SK-N-SH (cell line): ENCODE results near the gene CAMK2D. TPM values are rescaled to one million over a fixed set of nuclear protein-coding genes. Genes with fewer than 3 reads are reported as not detected.

Experiments used
- CTCF ChIA-PET: fragments of 300-600, 350-600 bp; formaldehyde crosslinking; extraction: SDS; loops from one replicate; lab custom pipeline; 2021; lab: Yijun Ruan, JAX
- POLR2A ChIA-PET: fragments of 350-600 bp; sonication (Branson Sonifier 250); formaldehyde crosslinking; extraction: SDS; loops from one replicate; lab custom pipeline; 2020; ENCODE audit warnings: antibody characterized with exemption, inconsistent platforms; lab: Yijun Ruan, JAX
- DNase-seq: peaks from one replicate; pipeline ENCODE4 v3.0.0; 2012
- H2AFZ ChIP-seq: fragments of 200-600 bp; sonication (generic); 2 replicates; pipeline ENCODE4 v1.8.1; 2016; ENCODE audit warnings: antibody characterized with exemption, mild to moderate bottlenecking, low read depth
- H3F3A ChIP-seq: fragments of 200-600 bp; sonication (generic); replicated peaks from 2 replicates; pipeline ENCODE3; 2016; ENCODE audit warnings: antibody characterized with exemption, mild to moderate bottlenecking; ENCODE audit not compliant: insufficient read depth
- H3K27ac ChIP-seq, 2 experiments: fragments of 200-500 bp in 1 of 2; fragments of 200-600 bp in 1 of 2; sonication (Bioruptor generic) in 1 of 2; sonication (generic), shearing (Covaris generic) in 1 of 2; 2 replicates each; pipeline versions ENCODE4 v1.5.1 to v1.6.1; 2014 to 2016; ENCODE audit warnings: low read depth in 2 of 2, inconsistent platforms in 1 of 2, low read length in 1 of 2, mild to moderate bottlenecking in 1 of 2, mixed read lengths in 1 of 2
- H3K27me3 ChIP-seq: fragments of 200-600 bp; sonication (generic), shearing (Covaris generic); 2 replicates; pipeline ENCODE4 v1.6.1; 2016; ENCODE audit warnings: mixed run types; ENCODE audit not compliant: insufficient read depth
- H3K36me3 ChIP-seq, 2 experiments: fragments of 200-500 bp in 1 of 2; fragments of 200-600 bp in 1 of 2; sonication (Bioruptor generic) in 1 of 2; sonication (generic) in 1 of 2; replicated peaks in 1 of 2; 2 replicates each; pipeline versions ENCODE3 to v1.5.1; 2014 to 2016; ENCODE audit warnings: low read length in 1 of 2, mild to moderate bottlenecking in 1 of 2; ENCODE audit not compliant: insufficient read depth in 2 of 2, control insufficient read depth in 1 of 2
- H3K4me1 ChIP-seq, 2 experiments: fragments of 200-500 bp in 1 of 2; fragments of 200-600 bp in 1 of 2; sonication (Bioruptor generic) in 1 of 2; sonication (generic), shearing (Covaris generic) in 1 of 2; 2 replicates each; pipeline versions ENCODE4 v1.5.1 to v1.6.1; 2014 to 2016; ENCODE audit warnings: low read depth in 1 of 2, low read length in 1 of 2, mixed run types in 1 of 2; ENCODE audit not compliant: insufficient read depth in 2 of 2, control insufficient read depth in 1 of 2
- H3K4me2 ChIP-seq: fragments of 200-600 bp; sonication (generic), shearing (Covaris generic); 2 replicates; pipeline ENCODE4 v1.6.1; 2017; ENCODE audit warnings: mixed run types
- H3K4me3 ChIP-seq, 2 experiments: fragments of 200-500 bp in 1 of 2; fragments of 200-600 bp in 1 of 2; sonication (Bioruptor generic) in 1 of 2; sonication (generic), shearing (Covaris generic) in 1 of 2; 2 replicates each; pipeline versions ENCODE4 v1.5.1 to v1.8.1; 2014 to 2016; ENCODE audit warnings: low read depth in 2 of 2, inconsistent platforms in 1 of 2, low read length in 1 of 2, mild to moderate bottlenecking in 1 of 2, mixed read lengths in 1 of 2, moderate library complexity in 1 of 2
- H3K79me2 ChIP-seq: fragments of 200-600 bp; sonication (generic); 2 replicates; pipeline ENCODE4 v1.8.1; 2017; ENCODE audit warnings: mild to moderate bottlenecking; ENCODE audit not compliant: insufficient read depth
- H3K9ac ChIP-seq: fragments of 200-600 bp; sonication (generic); 2 replicates; pipeline ENCODE4 v1.6.1; 2017; ENCODE audit warnings: mixed run types
- H3K9me2 ChIP-seq: fragments of 200-600 bp; sonication (generic); 2 replicates; pipeline ENCODE4 v1.6.1; 2017; ENCODE audit warnings: mixed run types
- H3K9me3 ChIP-seq: fragments of 200-600 bp; sonication (generic); 2 replicates; pipeline ENCODE4 v1.6.1; 2017; ENCODE audit warnings: mixed run types, mild to moderate bottlenecking, moderate library complexity
- H4K20me1 ChIP-seq: fragments of 200-600 bp; sonication (generic); 2 replicates; pipeline ENCODE4 v1.6.1; 2017; ENCODE audit warnings: mild to moderate bottlenecking, mixed run types; ENCODE audit not compliant: insufficient read depth
- CHD2 ChIP-seq: fragments of 150-350 bp; IDR thresholded peaks from 2 replicates; pipeline ENCODE4 v1.6.1; 2018; ENCODE audit warnings: low read length; ENCODE audit not compliant: partially characterized antibody
- ELF1 ChIP-seq: IDR thresholded peaks from 2 replicates; pipeline ENCODE4 v1.4.0; 2012
- EP300 ChIP-seq, 2 experiments: IDR thresholded peaks; 2 replicates each; pipeline versions ENCODE4 v1.4.0 to v1.6.1; 2012; ENCODE audit warnings: borderline replicate concordance in 1 of 2, low read depth in 1 of 2, low read length in 1 of 2
- FOSL2 ChIP-seq: IDR thresholded peaks from 2 replicates; pipeline ENCODE4 v1.4.0; 2012; ENCODE audit warnings: low read depth, mild to moderate bottlenecking, moderate library complexity, borderline replicate concordance
- FOXJ3 ChIP-seq: sonication (generic); formaldehyde crosslinking; IDR thresholded peaks from 2 replicates; pipeline ENCODE4 v1.5.1; 2020; ENCODE audit warnings: mild to moderate bottlenecking, missing genetic modification reagents
- FOXM1 ChIP-seq: IDR thresholded peaks from 2 replicates; pipeline ENCODE4 v1.4.0; 2012; ENCODE audit warnings: low read depth, mild to moderate bottlenecking
- GATA2 ChIP-seq: sonication (generic); formaldehyde crosslinking; IDR thresholded peaks from 2 replicates; pipeline ENCODE4 v1.5.0; 2020; ENCODE audit warnings: mild to moderate bottlenecking, missing genetic modification reagents
- NFIC ChIP-seq: IDR thresholded peaks from 2 replicates; pipeline ENCODE4 v1.4.0; 2012; ENCODE audit warnings: borderline replicate concordance
- NRF1 ChIP-seq: IDR thresholded peaks from 2 replicates; pipeline ENCODE4 v1.6.1; 2012; ENCODE audit warnings: low read depth, mild to moderate bottlenecking, low read length
- RXRA ChIP-seq: IDR thresholded peaks from 2 replicates; pipeline ENCODE4 v1.4.0; 2012; ENCODE audit warnings: low read depth, mild to moderate bottlenecking, borderline replicate concordance
- SIN3A ChIP-seq: IDR thresholded peaks from 2 replicates; pipeline ENCODE4 v1.6.1; 2012; ENCODE audit warnings: low read depth, mild to moderate bottlenecking, low read length, moderate library complexity, borderline replicate concordance
- SMC3 ChIP-seq: IDR thresholded peaks from 2 replicates; pipeline ENCODE4 v1.6.1; 2012; ENCODE audit warnings: low read depth, low read length, improper control_type of control experiment
- YY1 ChIP-seq: IDR thresholded peaks from 2 replicates; pipeline ENCODE4 v1.4.0; 2012; ENCODE audit warnings: low read depth, mild to moderate bottlenecking
- WGBS: methylation state at CpG from one replicate; pipeline ENCODE4 v1.1.6; 2017; ENCODE audit warnings: low lambda C conversion rate; 5-methylcytosine and 5-hydroxymethylcytosine counted together
- polyA plus RNA-seq, 3 experiments: library from polyadenylated mRNA; depleted of rRNA; stranded (reverse); fragments of >200 nt; gene quantifications; 2 replicates each; pipeline ENCODE4 v1.2.3, GENCODE V29; 2012
- TF ChIP-seq, protein P1 (sequence below): fragments of 200-600 bp; sonication (generic); IDR thresholded peaks from 2 replicates; pipeline ENCODE4 v1.6.1; 2017; ENCODE audit warnings: antibody characterized with exemption, mild to moderate bottlenecking, moderate library complexity
- TF ChIP-seq, protein P2 (sequence below): IDR thresholded peaks from 2 replicates; pipeline ENCODE4 v1.4.0; 2012; ENCODE audit warnings: low read depth
- TF ChIP-seq, protein P3 (sequence below): IDR thresholded peaks from 2 replicates; pipeline ENCODE4 v1.6.1; 2012; ENCODE audit warnings: mild to moderate bottlenecking, low read depth, low read length, moderate library complexity
- TF ChIP-seq, protein P4 (sequence below): fragments of 150-350 bp; IDR thresholded peaks from 2 replicates; pipeline ENCODE4 v1.6.1; 2017; ENCODE audit warnings: antibody characterized with exemption, low read length, low read depth, borderline replicate concordance
- TF ChIP-seq, protein P5 (sequence below): fragments of 150-350 bp; IDR thresholded peaks from 2 replicates; pipeline ENCODE4 v1.6.1; 2016; ENCODE audit warnings: mild to moderate bottlenecking, low read depth, low read length
- TF ChIP-seq, protein P6 (sequence below): IDR thresholded peaks from 2 replicates; pipeline ENCODE4; 2012

CAMK2D gene
- polyA plus RNA-seq, 1 of the 3 experiments (the other 2 are of a cell fraction): 17.0 TPM

DNA sequence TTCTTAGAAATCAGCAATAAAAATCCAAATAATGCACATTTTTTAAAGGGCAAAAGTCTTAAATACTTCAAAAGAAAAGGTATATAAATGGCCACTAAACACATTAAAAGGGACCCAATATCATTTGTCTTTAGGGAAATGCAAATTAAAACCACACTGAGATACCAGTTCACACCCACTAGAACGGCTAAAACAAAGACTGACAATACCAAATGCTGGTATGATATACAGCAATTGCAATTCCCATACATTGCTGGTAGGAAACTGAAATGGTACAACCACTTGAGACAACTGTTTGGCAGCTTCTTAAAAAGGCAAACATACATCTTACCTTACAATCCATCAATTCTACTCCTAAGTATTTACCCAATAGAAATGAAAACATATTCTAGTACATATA is 33.7 kb downstream of the CAMK2D start:
- Histone ChIP-seq H2AFZ (no peak overlapping the region), H3F3A (peaks cover 10% of the 10 kb centered on the region), H3K4me1 (no peaks in the 10 kb centered on the region; a peak in 1 of 4 replicates), H3K9me3 (no peaks in the 10 kb centered on the region; the same call in 1 of the 2 replicates), H3K9ac (no peak overlapping the region), H3K27me3 (no peaks in the 10 kb centered on the region), H4K20me1 (peaks cover 16% of the 10 kb centered on the region; the same call in 1 of the 2 replicates), H3K4me2 (no peak overlapping the region), H3K27ac (no peak overlapping the region), H3K4me3 (no peak overlapping the region), H3K9me2 (no peaks in the 10 kb centered on the region), H3K79me2 (peaks cover 87% of the 10 kb centered on the region), H3K36me3 (peaks cover 0 to 4% of the 10 kb centered on the region in 2 experiments)
- CTCF ChIA-PET: interaction anchor here (1.4 kb wide), 1 partner anchor 180 kb away, joined by 3 read pairs; no protein-coding TSS in a partner anchor
- WGBS: 90% methylated on average over 1 of the region's 1 CpG
- POLR2A ChIA-PET: no interaction called here
- DNase-seq: no peak
- TF ChIP-seq YY1 (no peak), GATA2 (CRISPR knock-in tag) (no peak), CHD2 (no peak), ELF1 (no peak), RXRA (no peak), NFIC (no peak), EP300 (IDR thresholded peaks at IDR 0.05; ENCODE audit: borderline replicate concordance in 1 of 2, low read depth in 1 of 2, low read length in 1 of 2) (no peak), FOXJ3 (CRISPR knock-in tag) (no peak), FOXM1 (no peak), FOSL2 (no peak), NRF1 (no peak), SMC3 (no peak), SIN3A (no peak)
- TF ChIP-seq, protein P1, sequence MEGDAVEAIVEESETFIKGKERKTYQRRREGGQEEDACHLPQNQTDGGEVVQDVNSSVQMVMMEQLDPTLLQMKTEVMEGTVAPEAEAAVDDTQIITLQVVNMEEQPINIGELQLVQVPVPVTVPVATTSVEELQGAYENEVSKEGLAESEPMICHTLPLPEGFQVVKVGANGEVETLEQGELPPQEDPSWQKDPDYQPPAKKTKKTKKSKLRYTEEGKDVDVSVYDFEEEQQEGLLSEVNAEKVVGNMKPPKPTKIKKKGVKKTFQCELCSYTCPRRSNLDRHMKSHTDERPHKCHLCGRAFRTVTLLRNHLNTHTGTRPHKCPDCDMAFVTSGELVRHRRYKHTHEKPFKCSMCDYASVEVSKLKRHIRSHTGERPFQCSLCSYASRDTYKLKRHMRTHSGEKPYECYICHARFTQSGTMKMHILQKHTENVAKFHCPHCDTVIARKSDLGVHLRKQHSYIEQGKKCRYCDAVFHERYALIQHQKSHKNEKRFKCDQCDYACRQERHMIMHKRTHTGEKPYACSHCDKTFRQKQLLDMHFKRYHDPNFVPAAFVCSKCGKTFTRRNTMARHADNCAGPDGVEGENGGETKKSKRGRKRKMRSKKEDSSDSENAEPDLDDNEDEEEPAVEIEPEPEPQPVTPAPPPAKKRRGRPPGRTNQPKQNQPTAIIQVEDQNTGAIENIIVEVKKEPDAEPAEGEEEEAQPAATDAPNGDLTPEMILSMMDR: no peak
- TF ChIP-seq, protein P2, sequence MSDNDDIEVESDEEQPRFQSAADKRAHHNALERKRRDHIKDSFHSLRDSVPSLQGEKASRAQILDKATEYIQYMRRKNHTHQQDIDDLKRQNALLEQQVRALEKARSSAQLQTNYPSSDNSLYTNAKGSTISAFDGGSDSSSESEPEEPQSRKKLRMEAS: no peak
- TF ChIP-seq, protein P3, sequence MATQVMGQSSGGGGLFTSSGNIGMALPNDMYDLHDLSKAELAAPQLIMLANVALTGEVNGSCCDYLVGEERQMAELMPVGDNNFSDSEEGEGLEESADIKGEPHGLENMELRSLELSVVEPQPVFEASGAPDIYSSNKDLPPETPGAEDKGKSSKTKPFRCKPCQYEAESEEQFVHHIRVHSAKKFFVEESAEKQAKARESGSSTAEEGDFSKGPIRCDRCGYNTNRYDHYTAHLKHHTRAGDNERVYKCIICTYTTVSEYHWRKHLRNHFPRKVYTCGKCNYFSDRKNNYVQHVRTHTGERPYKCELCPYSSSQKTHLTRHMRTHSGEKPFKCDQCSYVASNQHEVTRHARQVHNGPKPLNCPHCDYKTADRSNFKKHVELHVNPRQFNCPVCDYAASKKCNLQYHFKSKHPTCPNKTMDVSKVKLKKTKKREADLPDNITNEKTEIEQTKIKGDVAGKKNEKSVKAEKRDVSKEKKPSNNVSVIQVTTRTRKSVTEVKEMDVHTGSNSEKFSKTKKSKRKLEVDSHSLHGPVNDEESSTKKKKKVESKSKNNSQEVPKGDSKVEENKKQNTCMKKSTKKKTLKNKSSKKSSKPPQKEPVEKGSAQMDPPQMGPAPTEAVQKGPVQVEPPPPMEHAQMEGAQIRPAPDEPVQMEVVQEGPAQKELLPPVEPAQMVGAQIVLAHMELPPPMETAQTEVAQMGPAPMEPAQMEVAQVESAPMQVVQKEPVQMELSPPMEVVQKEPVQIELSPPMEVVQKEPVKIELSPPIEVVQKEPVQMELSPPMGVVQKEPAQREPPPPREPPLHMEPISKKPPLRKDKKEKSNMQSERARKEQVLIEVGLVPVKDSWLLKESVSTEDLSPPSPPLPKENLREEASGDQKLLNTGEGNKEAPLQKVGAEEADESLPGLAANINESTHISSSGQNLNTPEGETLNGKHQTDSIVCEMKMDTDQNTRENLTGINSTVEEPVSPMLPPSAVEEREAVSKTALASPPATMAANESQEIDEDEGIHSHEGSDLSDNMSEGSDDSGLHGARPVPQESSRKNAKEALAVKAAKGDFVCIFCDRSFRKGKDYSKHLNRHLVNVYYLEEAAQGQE: no peak
- TF ChIP-seq, protein P4, sequence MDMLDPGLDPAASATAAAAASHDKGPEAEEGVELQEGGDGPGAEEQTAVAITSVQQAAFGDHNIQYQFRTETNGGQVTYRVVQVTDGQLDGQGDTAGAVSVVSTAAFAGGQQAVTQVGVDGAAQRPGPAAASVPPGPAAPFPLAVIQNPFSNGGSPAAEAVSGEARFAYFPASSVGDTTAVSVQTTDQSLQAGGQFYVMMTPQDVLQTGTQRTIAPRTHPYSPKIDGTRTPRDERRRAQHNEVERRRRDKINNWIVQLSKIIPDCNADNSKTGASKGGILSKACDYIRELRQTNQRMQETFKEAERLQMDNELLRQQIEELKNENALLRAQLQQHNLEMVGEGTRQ: no peak
- TF ChIP-seq, protein P5, sequence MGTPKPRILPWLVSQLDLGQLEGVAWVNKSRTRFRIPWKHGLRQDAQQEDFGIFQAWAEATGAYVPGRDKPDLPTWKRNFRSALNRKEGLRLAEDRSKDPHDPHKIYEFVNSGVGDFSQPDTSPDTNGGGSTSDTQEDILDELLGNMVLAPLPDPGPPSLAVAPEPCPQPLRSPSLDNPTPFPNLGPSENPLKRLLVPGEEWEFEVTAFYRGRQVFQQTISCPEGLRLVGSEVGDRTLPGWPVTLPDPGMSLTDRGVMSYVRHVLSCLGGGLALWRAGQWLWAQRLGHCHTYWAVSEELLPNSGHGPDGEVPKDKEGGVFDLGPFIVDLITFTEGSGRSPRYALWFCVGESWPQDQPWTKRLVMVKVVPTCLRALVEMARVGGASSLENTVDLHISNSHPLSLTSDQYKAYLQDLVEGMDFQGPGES: no peak
- TF ChIP-seq, protein P6, sequence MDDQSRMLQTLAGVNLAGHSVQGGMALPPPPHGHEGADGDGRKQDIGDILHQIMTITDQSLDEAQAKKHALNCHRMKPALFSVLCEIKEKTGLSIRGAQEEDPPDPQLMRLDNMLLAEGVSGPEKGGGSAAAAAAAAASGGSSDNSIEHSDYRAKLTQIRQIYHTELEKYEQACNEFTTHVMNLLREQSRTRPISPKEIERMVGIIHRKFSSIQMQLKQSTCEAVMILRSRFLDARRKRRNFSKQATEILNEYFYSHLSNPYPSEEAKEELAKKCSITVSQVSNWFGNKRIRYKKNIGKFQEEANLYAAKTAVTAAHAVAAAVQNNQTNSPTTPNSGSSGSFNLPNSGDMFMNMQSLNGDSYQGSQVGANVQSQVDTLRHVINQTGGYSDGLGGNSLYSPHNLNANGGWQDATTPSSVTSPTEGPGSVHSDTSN: no peak
